ENCODE data around the gene MYO7B.

MYO7B gene

DNA sequence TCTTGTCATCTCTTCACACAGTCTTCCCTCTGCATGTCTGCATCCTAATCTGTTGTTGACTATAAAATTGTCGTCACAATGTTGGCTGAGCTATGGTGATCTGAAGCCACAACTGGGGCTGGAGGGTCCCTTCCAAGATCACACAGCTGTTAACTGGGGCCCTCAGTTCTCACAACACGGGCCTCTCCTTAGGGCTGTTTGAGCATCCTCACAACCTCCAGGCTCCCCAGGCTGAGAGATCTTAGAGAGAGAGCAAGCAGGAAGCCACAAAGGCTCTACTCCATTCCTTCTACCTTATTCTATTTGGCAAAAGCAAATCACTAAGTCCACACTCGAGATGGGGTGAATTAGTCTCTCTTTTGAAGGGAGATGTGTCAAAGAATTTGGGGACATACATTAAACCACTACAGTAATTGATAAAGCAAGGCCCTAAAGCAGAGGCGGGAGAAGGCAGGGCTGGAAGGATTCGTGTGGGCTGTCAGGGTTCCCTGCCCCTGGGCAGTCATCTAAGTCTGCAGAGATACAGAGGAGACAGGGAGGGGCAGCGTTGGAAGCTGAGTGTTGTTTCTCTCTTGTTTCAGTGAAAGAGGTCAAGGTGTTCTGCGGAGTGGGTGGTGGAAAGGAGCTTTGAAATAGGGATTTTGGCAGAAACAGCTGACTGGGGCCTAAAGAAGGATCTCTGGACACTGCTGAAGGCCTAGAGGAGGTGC is 15.9 kb downstream of the MYO7B start:
- H3K4me1 Mint-ChIP-seq (ENCODE audit: low read depth) = peaks cover 4% of the 10 kb centered on the region
- no peak overlapping the region for H3K27ac Mint-ChIP-seq
- no peaks in the 10 kb centered on the region for H3K9me3 Mint-ChIP-seq
- no peaks in the 10 kb centered on the region for H3K36me3 Mint-ChIP-seq (ENCODE audit: low read depth)
- peaks cover 66% of the 10 kb centered on the region for H3K27me3 Mint-ChIP-seq (ENCODE audit: low read depth)
- no peak overlapping the region for H3K4me3 Mint-ChIP-seq
- no peak for DNase-seq (ENCODE audit: low spot score)

GRCh38 chr2:127552336-127552735 is 16.9 kb downstream of the MYO7B start:
- no peak for DNase-seq (ENCODE audit: low spot score)
- Mint-ChIP-seq H3K4me1 (ENCODE audit: low read depth) (peaks cover 4% of the 10 kb centered on the region), H3K27ac (no peak overlapping the region), H3K27me3 (ENCODE audit: low read depth) (peaks cover 68% of the 10 kb centered on the region), H3K36me3 (ENCODE audit: low read depth) (no peaks in the 10 kb centered on the region), H3K4me3 (no peak overlapping the region), H3K9me3 (peaks cover 8% of the 10 kb centered on the region)

DNA sequence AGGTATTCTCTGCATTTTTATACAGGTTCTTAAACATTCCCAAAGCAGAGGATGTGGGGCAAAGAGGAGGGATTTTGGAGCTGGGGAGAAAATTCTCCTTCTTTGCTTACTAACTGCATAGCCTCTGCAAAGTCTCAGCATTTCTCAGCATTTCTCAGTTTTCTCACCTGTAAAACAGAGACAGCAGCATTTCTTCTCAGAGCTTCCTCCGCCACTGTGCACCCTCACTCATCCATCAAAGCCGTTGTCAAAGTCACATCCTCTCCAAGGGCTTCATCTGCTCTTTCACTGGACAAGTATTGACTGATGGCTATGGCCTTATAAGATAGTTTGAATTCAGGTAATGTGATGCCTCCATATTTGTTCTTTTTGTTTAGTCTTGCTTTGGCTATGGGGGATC is 17.4 kb downstream of the MYO7B start:
- H3K36me3 Mint-ChIP-seq (ENCODE audit: low read depth) = no peaks in the 10 kb centered on the region
- H3K27ac Mint-ChIP-seq = no peak overlapping the region
- peaks cover 4% of the 10 kb centered on the region for H3K4me1 Mint-ChIP-seq (ENCODE audit: low read depth)
- peaks cover 8% of the 10 kb centered on the region for H3K9me3 Mint-ChIP-seq
- no peak for DNase-seq (ENCODE audit: low spot score)
- H3K4me3 Mint-ChIP-seq = no peak overlapping the region
- peaks cover 69% of the 10 kb centered on the region for H3K27me3 Mint-ChIP-seq (ENCODE audit: low read depth)

DNA sequence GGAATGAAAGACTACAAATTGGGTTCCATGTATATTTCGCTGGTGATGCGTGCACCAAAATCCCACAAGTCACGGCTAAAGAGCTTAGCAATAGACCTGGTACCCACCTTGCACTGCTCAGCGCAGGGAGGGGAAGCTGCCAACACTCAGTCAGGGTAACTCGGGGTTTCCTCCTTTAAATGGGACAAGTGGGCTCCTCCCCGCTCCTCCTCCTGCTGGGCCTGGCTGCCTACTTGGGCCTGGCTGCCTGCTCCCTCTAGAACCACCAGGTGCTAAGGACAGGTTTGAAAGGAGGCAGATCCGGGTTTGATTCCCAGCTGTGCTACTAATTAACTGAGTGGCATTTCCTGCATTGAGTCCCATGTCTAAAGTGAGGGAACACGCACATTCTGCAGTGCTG is 23.4 kb downstream of the MYO7B start:
- peaks cover 4% of the 10 kb centered on the region for H3K36me3 Mint-ChIP-seq (ENCODE audit: low read depth)
- peaks cover 14% of the 10 kb centered on the region for H3K9me3 Mint-ChIP-seq
- peaks cover 18% of the 10 kb centered on the region for H3K4me1 Mint-ChIP-seq (ENCODE audit: low read depth)
- peaks cover 56% of the 10 kb centered on the region for H3K27me3 Mint-ChIP-seq (ENCODE audit: low read depth)
- H3K4me3 Mint-ChIP-seq = no peak overlapping the region
- no peak overlapping the region for H3K27ac Mint-ChIP-seq
- DNase-seq (ENCODE audit: low spot score) = no peak

GRCh38 chr2:127559454-127559853 is 24.0 kb downstream of the MYO7B start:
- H3K4me3 Mint-ChIP-seq = no peak overlapping the region

GRCh38 chr2:127560201-127560930 is 24.9 kb downstream of the MYO7B start:
- Mint-ChIP-seq H3K9me3 (peaks cover 14% of the 10 kb centered on the region), H3K36me3 (ENCODE audit: low read depth) (peaks cover 4% of the 10 kb centered on the region), H3K27me3 (ENCODE audit: low read depth) (peaks cover 52% of the 10 kb centered on the region), H3K4me1 (ENCODE audit: low read depth) (peaks cover 22% of the 10 kb centered on the region), H3K4me3 (no peak overlapping the region), H3K27ac (no peak overlapping the region)
- no peak for DNase-seq (ENCODE audit: low spot score)

More at GRCh38 chr2:127559454-127559853, 24.0 kb downstream of the MYO7B start:
- peaks cover 24% of the 10 kb centered on the region for H3K4me1 Mint-ChIP-seq (ENCODE audit: low read depth)
- peaks cover 4% of the 10 kb centered on the region for H3K36me3 Mint-ChIP-seq (ENCODE audit: low read depth)
- H3K27ac Mint-ChIP-seq = no peak overlapping the region
- no peak for DNase-seq (ENCODE audit: low spot score)
- H3K27me3 Mint-ChIP-seq (ENCODE audit: low read depth) = peaks cover 55% of the 10 kb centered on the region
- peaks cover 14% of the 10 kb centered on the region for H3K9me3 Mint-ChIP-seq

DNA sequence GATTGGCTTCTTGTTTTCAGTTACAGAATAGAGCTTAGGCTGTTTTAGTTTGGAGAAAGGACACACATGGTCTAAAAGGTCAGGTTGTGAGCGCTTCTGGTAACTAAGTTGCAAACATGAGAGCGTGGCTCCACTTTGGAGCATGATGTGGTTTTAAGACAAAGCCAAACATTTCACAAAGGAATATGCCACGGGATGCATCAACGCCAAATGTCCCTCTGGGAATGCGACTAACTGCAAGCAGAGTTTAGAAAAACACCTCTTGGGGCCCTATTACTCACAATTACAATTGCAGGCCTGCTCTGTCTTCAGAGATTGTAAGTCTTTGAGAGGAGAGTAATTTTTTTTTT is 25.4 kb downstream of the MYO7B start:
- peaks cover 14% of the 10 kb centered on the region for H3K9me3 Mint-ChIP-seq
- H3K27me3 Mint-ChIP-seq (ENCODE audit: low read depth) = peaks cover 46% of the 10 kb centered on the region
- H3K27ac Mint-ChIP-seq = no peak overlapping the region
- peaks cover 21% of the 10 kb centered on the region for H3K4me1 Mint-ChIP-seq (ENCODE audit: low read depth)
- no peak overlapping the region for H3K4me3 Mint-ChIP-seq
- H3K36me3 Mint-ChIP-seq (ENCODE audit: low read depth) = peaks cover 4% of the 10 kb centered on the region
- no peak for DNase-seq (ENCODE audit: low spot score)

DNA sequence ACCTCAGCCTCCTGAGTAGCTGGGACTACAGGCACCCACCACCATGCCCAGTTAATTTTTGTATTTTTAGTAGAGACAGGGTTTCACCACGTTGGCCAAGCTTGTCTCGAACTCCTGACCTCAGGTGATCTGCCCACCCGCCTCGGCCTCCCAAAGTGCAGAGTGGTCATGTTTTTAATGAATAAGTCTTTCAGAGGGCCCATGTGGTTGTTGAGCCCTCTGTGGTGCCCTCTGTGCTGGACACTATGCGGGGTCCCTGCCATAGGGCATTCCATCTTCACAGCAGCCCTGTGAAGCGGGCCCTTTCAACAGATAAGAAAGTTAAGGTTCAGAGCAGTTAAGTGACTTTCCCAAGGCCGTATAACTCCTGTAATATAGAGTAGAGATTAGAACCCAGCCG is 25.9 kb downstream of the MYO7B start:
- peaks cover 21% of the 10 kb centered on the region for H3K4me1 Mint-ChIP-seq (ENCODE audit: low read depth)
- no peak overlapping the region for H3K4me3 Mint-ChIP-seq
- DNase-seq (ENCODE audit: low spot score) = no peak
- peaks cover 42% of the 10 kb centered on the region for H3K27me3 Mint-ChIP-seq (ENCODE audit: low read depth)
- no peak overlapping the region for H3K27ac Mint-ChIP-seq
- H3K9me3 Mint-ChIP-seq = peaks cover 14% of the 10 kb centered on the region
- peaks cover 4% of the 10 kb centered on the region for H3K36me3 Mint-ChIP-seq (ENCODE audit: low read depth)

GRCh38 chr2:127562936-127563335 is 27.5 kb downstream of the MYO7B start:
- Mint-ChIP-seq H3K27ac (no peak overlapping the region), H3K4me3 (no peak overlapping the region), H3K27me3 (ENCODE audit: low read depth) (peaks cover 29% of the 10 kb centered on the region), H3K9me3 (peaks cover 6% of the 10 kb centered on the region), H3K36me3 (ENCODE audit: low read depth) (peaks cover 4% of the 10 kb centered on the region), H3K4me1 (ENCODE audit: low read depth) (peaks cover 21% of the 10 kb centered on the region)
- DNase-seq (ENCODE audit: low spot score) = no peak

GRCh38 chr2:127563458-127564428 is 28.3 kb downstream of the MYO7B start:
- Mint-ChIP-seq H3K36me3 (ENCODE audit: low read depth) (peaks cover 4% of the 10 kb centered on the region), H3K27ac (peak overlapping the region; percentile 81), H3K27me3 (ENCODE audit: low read depth) (peaks cover 26% of the 10 kb centered on the region), H3K4me3 (peak overlapping the region; percentile 62), H3K9me3 (peaks cover 6% of the 10 kb centered on the region), H3K4me1 (ENCODE audit: low read depth) (peaks cover 21% of the 10 kb centered on the region)
- peak; percentile 62 for DNase-seq (ENCODE audit: low spot score)

DNA sequence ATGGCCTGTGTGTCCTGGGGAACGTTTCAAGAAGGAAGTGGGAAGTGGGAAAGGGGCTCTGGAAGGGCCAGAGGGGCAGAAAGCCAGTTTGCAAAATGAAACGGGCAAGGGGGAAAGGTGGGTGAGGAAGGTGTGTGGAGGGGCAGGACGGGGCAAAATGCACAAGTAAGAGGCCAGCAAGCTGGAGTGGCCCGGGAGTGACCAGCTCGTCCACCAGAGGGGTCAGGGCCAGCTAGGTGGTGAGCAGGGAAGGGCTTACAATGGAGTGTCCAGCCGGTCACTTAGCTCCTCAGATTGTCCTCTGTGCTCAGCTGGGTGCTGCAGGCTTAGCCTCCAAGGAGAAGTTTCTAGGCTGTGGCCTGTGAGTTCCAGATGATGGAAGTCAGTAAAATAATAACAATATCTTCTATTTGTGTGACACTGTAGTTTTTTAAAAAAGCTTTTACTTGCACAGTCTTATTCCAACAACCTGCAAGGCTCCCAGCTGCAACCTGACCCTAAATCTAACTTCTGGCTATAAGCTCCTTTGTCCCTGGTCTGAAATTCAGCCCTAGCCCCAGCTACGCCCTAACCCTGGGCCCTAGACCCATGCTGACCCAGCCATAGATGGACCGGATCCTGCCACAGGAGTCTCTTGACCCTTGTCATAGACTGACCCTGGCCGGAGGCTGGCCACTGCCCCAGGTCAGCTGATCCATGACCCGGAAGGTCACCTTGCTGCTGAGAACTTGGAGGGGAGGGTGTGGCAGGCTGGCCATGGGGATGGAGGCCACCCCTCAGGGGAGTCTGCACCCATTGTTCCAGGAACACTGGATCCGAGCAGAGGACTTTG is 29.2 kb downstream of the MYO7B start:
- H3K9me3 Mint-ChIP-seq = peaks cover 6% of the 10 kb centered on the region
- H3K36me3 Mint-ChIP-seq (ENCODE audit: low read depth) = peaks cover 4% of the 10 kb centered on the region
- no peak for DNase-seq (ENCODE audit: low spot score)
- H3K27ac Mint-ChIP-seq = no peak overlapping the region
- no peak overlapping the region for H3K4me3 Mint-ChIP-seq
- H3K27me3 Mint-ChIP-seq (ENCODE audit: low read depth) = peaks cover 28% of the 10 kb centered on the region
- peaks cover 21% of the 10 kb centered on the region for H3K4me1 Mint-ChIP-seq (ENCODE audit: low read depth)

GRCh38 chr2:127565261-127566138 is 30.0 kb downstream of the MYO7B start:
- DNase-seq (ENCODE audit: low spot score) = no peak
- H3K27me3 Mint-ChIP-seq (ENCODE audit: low read depth) = peaks cover 28% of the 10 kb centered on the region
- H3K36me3 Mint-ChIP-seq (ENCODE audit: low read depth) = peaks cover 4% of the 10 kb centered on the region
- no peak overlapping the region for H3K27ac Mint-ChIP-seq
- H3K4me3 Mint-ChIP-seq = no peak overlapping the region
- H3K4me1 Mint-ChIP-seq (ENCODE audit: low read depth) = peaks cover 21% of the 10 kb centered on the region
- peaks cover 6% of the 10 kb centered on the region for H3K9me3 Mint-ChIP-seq

GRCh38 chr2:127566139-127566417 is 30.6 kb downstream of the MYO7B start:
- Mint-ChIP-seq H3K4me3 (no peak overlapping the region), H3K27ac (no peak overlapping the region), H3K27me3 (ENCODE audit: low read depth) (peaks cover 30% of the 10 kb centered on the region), H3K36me3 (ENCODE audit: low read depth) (peaks cover 4% of the 10 kb centered on the region), H3K9me3 (peaks cover 6% of the 10 kb centered on the region), H3K4me1 (ENCODE audit: low read depth) (peaks cover 21% of the 10 kb centered on the region)
- no peak for DNase-seq (ENCODE audit: low spot score)

All from T-helper 2 cell treated with Interferon-gamma antibody and Interleukin-4, amounts not matched to agents 5 μg/mL and 100 μg/mL, for 36 hours (primary cell).